RWPE1 (cell line): ENCODE data around the gene AHNAK2.
A peak's percentile ranks its signal among the peaks of the same experiment; 100 is the strongest.

Experiments used
- CTCF ChIA-PET: fragments of 350-600 bp; sonication (Branson Sonifier 250); formaldehyde crosslinking; extraction: SDS; loops from one replicate; lab custom pipeline; 2021; lab: Yijun Ruan, JAX
- POLR2A ChIA-PET: fragments of 400-600 bp; formaldehyde crosslinking; extraction: SDS; loops from one replicate; lab custom pipeline; 2020; ENCODE audit warnings: antibody characterized with exemption; ENCODE audit not compliant: low non-redundant PET; lab: Yijun Ruan, JAX
- DNase-seq: peaks from one replicate; pipeline ENCODE4 v3.0.0; 2012; ENCODE audit warnings: low spot score
- H3K27ac ChIP-seq: fragments of 450-650 bp; 2 replicates; pipeline ENCODE4 v1.5.1; 2017
- TF ChIP-seq, protein P1 (sequence below): fragments of 450-650 bp; conservative IDR thresholded peaks from 2 replicates; pipeline ENCODE4 v1.5.1; 2017; ENCODE audit warnings: low read depth, mild to moderate bottlenecking

The AHNAK2 gene

GRCh38 chr14:104941508-104942365, 36.4 kb downstream of the AHNAK2 start:
- TF ChIP-seq, protein P1, sequence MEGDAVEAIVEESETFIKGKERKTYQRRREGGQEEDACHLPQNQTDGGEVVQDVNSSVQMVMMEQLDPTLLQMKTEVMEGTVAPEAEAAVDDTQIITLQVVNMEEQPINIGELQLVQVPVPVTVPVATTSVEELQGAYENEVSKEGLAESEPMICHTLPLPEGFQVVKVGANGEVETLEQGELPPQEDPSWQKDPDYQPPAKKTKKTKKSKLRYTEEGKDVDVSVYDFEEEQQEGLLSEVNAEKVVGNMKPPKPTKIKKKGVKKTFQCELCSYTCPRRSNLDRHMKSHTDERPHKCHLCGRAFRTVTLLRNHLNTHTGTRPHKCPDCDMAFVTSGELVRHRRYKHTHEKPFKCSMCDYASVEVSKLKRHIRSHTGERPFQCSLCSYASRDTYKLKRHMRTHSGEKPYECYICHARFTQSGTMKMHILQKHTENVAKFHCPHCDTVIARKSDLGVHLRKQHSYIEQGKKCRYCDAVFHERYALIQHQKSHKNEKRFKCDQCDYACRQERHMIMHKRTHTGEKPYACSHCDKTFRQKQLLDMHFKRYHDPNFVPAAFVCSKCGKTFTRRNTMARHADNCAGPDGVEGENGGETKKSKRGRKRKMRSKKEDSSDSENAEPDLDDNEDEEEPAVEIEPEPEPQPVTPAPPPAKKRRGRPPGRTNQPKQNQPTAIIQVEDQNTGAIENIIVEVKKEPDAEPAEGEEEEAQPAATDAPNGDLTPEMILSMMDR: no peak
- ChIA-PET CTCF (no interaction called here), POLR2A (no interaction called here)
- no peak for DNase-seq
- no peak overlapping the region for H3K27ac ChIP-seq

GRCh38 chr14:104940526-104941150, 37.5 kb downstream of the AHNAK2 start:
- no peak for DNase-seq
- peak overlapping the region; percentile 43 for H3K27ac ChIP-seq
- TF ChIP-seq, protein P1: no peak
- ChIA-PET CTCF (interaction anchor here (0.6 kb wide), 1 partner anchor 1470 kb away, joined by 3 read pairs; no protein-coding TSS in a partner anchor), POLR2A (no interaction called here)

- no peak for DNase-seq
- peak overlapping the region; percentile 43 for H3K27ac ChIP-seq
- ChIA-PET POLR2A (no interaction called here), CTCF (interaction anchor here (0.6 kb wide), 2 partner anchors 349 to 1471 kb away, joined by 3 read pairs; no protein-coding TSS in a partner anchor)
- TF ChIP-seq, protein P1: no peak
These were observed 38.3 kb downstream of the AHNAK2 start for GRCh38 chr14:104939666-104940410.

- CTCF ChIA-PET: no interaction called here
- H3K27ac ChIP-seq: peak overlapping the region; percentile 26
- TF ChIP-seq, protein P1: no peak
- POLR2A ChIA-PET: no interaction called here
- no peak for DNase-seq
These were observed 39.2 kb downstream of the AHNAK2 start for GRCh38 chr14:104938960-104939359.

- ChIA-PET CTCF (no interaction called here), POLR2A (no interaction called here)
- H3K27ac ChIP-seq: peak overlapping the region; percentile 26
- DNase-seq: no peak
- TF ChIP-seq, protein P1: no peak
These were observed 39.7 kb downstream of the AHNAK2 start for GRCh38 chr14:104938436-104938835.
